Stimulated activated naive CD8-positive, alpha-beta T cell treated with anti-CD3 and anti-CD28 coated beads, Interleukin-15, amount 100 ng/mL, for 72 hours (primary cell): ENCODE data around the gene PFKL.

Experiments used
- ATAC-seq: fragments of 150-1000 bp; cut with Tn5 transposase; 2 replicates; pipeline ENCODE4 v1.10.0; 2021; ENCODE audit warnings: mild to moderate bottlenecking, moderate library complexity
- DNase-seq, 2 donors: peaks; one replicate each; pipeline ENCODE4 v3.0.0; 2021 to 2022
- H3K27ac Mint-ChIP-seq, 2 donors: one replicate each; pipeline ENCODE4 v1.8.0; 2022; ENCODE audit warnings: mild to moderate bottlenecking in 2 of 2, mixed read lengths in 2 of 2, moderate library complexity in 2 of 2
- H3K27me3 Mint-ChIP-seq: one replicate; pipeline ENCODE4 v1.8.0; 2022; ENCODE audit warnings: mixed read lengths
- H3K4me1 Mint-ChIP-seq: one replicate; pipeline ENCODE4 v1.8.0; 2022; ENCODE audit warnings: mild to moderate bottlenecking, mixed read lengths
- H3K4me3 Mint-ChIP-seq, 2 donors: one replicate each; pipeline ENCODE4 v1.8.0; 2022; ENCODE audit warnings: mild to moderate bottlenecking in 2 of 2, mixed read lengths in 2 of 2, moderate library complexity in 1 of 2
- H3K9me3 Mint-ChIP-seq, 2 donors: one replicate each; pipeline ENCODE4 v1.8.0; 2022; ENCODE audit warnings: mixed read lengths in 2 of 2

Gene PFKL

DNA sequence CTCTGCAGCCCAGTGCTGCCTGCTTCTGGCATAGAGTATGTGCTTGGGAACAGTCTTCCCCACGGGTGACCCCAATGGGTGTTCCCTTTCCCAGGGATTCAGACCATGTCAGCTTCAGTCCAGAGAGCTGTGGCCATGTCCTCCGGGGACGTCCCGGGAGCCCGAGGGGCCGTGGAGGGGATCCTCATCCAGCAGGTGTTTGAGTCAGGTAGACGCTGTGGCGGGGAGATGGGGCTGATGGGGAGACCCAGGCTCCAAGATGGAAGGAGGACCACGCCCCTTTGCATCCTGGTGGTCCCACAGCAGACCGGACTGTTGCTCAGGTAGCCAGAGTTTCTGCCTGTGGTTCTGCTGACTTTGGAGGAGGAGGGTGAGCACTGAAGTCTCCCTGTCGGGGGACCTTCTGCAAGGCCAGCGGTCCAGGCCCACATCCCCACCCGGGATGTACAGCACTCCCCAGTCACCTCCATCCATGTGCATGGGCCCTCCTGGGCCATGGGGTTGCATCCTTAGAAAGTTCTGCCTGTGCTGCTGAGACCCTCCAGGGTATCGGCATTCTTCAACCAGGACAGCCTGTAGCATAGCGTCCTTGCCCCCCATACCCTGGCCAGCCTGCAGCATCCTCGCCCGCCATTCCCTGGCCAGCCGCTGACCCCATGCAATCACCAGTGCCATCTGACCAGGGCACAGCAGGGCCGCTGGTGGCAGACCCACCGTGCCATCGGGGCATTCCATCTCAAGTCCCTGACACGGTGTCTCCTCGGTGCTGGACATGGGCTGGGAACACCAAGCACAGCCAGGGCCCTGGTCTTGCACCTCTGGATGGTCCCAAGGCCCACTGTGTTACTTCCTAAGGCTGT is 11.4 kb upstream of the PFKL start:
- Mint-ChIP-seq H3K4me3 (no peak overlapping the region), H3K27ac (no peak overlapping the region), H3K9me3 (no peaks in the 10 kb centered on the region), H3K27me3 (peaks cover 12% of the 10 kb centered on the region), H3K4me1 (peaks cover 19% of the 10 kb centered on the region)
- ATAC-seq (no peak), DNase-seq (no peak)

GRCh38 chr21:44289381-44290010 is 10.4 kb upstream of the PFKL start:
- Mint-ChIP-seq H3K27ac (no peak overlapping the region), H3K4me3 (no peak overlapping the region), H3K4me1 (peaks cover 24% of the 10 kb centered on the region), H3K9me3 (no peaks in the 10 kb centered on the region), H3K27me3 (peaks cover 12% of the 10 kb centered on the region)
- DNase-seq (no peak), ATAC-seq (no peak)

- Mint-ChIP-seq H3K9me3 (no peaks in the 10 kb centered on the region), H3K4me3 (no peak overlapping the region), H3K27ac (no peak overlapping the region), H3K27me3 (peaks cover 12% of the 10 kb centered on the region), H3K4me1 (peaks cover 34% of the 10 kb centered on the region)
- DNase-seq (no peak), ATAC-seq (no peak)
Observed at GRCh38 chr21:44290327-44291077, 9.4 kb upstream of the PFKL start.

- H3K27me3 Mint-ChIP-seq: peaks cover 12% of the 10 kb centered on the region
- no peaks in the 10 kb centered on the region for H3K9me3 Mint-ChIP-seq
- no peak overlapping the region for H3K4me3 Mint-ChIP-seq
- ATAC-seq (no peak), DNase-seq (no peak)
- peaks cover 42% of the 10 kb centered on the region for H3K4me1 Mint-ChIP-seq
- no peak overlapping the region for H3K27ac Mint-ChIP-seq
Observed at GRCh38 chr21:44291078-44291935, 8.5 kb upstream of the PFKL start.

- peaks cover 42% of the 10 kb centered on the region for H3K4me1 Mint-ChIP-seq
- H3K4me3 Mint-ChIP-seq: no peak overlapping the region
- H3K27me3 Mint-ChIP-seq: peaks cover 12% of the 10 kb centered on the region
- ATAC-seq (no peak), DNase-seq (no peak)
- H3K27ac Mint-ChIP-seq: no peak overlapping the region
- H3K9me3 Mint-ChIP-seq: no peaks in the 10 kb centered on the region
Observed at GRCh38 chr21:44291936-44292811, 7.7 kb upstream of the PFKL start.

GRCh38 chr21:44292812-44293195 is 7.0 kb upstream of the PFKL start:
- no peak for DNase-seq
- Mint-ChIP-seq H3K27me3 (peaks cover 8% of the 10 kb centered on the region), H3K4me1 (peaks cover 48% of the 10 kb centered on the region), H3K9me3 (no peaks in the 10 kb centered on the region), H3K4me3 (no peak overlapping the region), H3K27ac (no peak overlapping the region)
- no peak for ATAC-seq

- Mint-ChIP-seq H3K9me3 (no peaks in the 10 kb centered on the region), H3K4me3 (no peak overlapping the region), H3K4me1 (peaks cover 57% of the 10 kb centered on the region), H3K27me3 (no peaks in the 10 kb centered on the region), H3K27ac (no peak overlapping the region)
- no peak for DNase-seq
- ATAC-seq: peak; percentile 47
Observed at GRCh38 chr21:44293551-44294231, 6.2 kb upstream of the PFKL start.

DNA sequence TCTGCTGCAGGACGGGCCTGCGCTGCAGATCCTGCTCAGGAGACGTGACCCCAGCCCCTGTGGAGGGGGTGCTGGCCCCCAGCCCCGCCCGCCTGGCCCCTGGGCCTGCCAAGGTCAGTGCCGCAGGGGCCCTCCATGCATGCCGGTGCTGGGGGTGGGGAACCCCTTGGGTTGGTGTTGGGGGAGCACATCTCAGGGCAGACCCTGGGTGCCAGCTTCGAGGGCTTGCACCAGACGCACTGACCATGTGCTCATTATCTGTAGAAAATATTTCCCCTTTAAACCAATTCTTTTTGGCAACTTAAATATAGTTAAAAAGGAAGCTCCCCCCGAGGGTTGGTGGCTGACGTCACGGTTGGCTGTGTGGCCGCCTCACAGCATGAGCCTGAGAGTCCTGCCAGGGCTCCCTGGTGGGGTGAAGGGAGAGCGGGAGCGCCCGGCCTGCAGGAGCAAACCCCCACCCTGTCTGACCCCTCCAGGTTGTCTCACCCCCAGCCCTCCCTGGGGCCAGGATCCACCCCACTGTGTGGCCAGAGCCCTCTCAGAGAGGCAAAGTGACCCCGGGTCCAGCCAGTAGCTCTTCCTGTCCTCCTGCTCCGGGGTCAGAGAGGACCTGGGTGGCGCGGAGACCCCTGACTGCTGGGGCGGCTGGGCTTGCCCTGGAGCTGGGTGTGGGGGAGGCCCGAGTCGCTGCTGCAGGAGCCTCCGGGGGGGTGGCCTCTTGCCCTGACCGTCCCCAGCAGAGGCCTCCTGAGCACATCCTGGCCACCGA is 5.3 kb upstream of the PFKL start:
- no peak for DNase-seq
- ATAC-seq: peak; percentile 7
- Mint-ChIP-seq H3K9me3 (no peaks in the 10 kb centered on the region), H3K27me3 (no peaks in the 10 kb centered on the region), H3K27ac (no peak overlapping the region), H3K4me3 (no peak overlapping the region), H3K4me1 (peaks cover 65% of the 10 kb centered on the region)

DNA sequence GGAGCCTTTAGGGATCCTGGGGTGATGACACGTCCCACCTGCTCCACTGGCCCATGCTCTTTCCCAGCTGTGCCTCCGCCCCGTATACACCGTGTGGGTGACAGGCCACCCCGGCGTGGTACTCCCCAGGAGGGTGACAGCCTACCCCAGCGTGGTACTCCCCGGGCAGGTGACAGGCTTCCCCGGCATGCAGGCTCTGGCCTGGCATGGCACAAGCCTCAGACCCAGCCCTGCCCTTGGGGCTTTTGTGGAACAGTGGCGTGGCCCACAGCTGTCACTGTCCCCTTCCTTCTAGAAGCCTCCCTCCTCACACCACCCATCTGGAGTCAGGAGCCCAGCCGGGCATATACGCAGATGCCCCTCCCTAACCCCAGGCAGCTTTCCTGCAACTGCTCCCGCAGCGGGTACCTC is 4.7 kb upstream of the PFKL start:
- Mint-ChIP-seq H3K27ac (no peak overlapping the region), H3K4me3 (no peak overlapping the region), H3K4me1 (peaks cover 65% of the 10 kb centered on the region), H3K27me3 (no peaks in the 10 kb centered on the region), H3K9me3 (no peaks in the 10 kb centered on the region)
- no peak for DNase-seq
- no peak for ATAC-seq

GRCh38 chr21:44295646-44296045 is 4.2 kb upstream of the PFKL start:
- no peak for DNase-seq
- Mint-ChIP-seq H3K4me1 (peaks cover 66% of the 10 kb centered on the region), H3K4me3 (no peak overlapping the region), H3K27ac (no peak overlapping the region), H3K27me3 (no peaks in the 10 kb centered on the region), H3K9me3 (no peaks in the 10 kb centered on the region)
- ATAC-seq: no peak

GRCh38 chr21:44296103-44296519 is 3.7 kb upstream of the PFKL start:
- H3K4me3 Mint-ChIP-seq: no peak overlapping the region
- DNase-seq (no peak), ATAC-seq (no peak)
- H3K9me3 Mint-ChIP-seq: no peaks in the 10 kb centered on the region
- peaks cover 70% of the 10 kb centered on the region for H3K4me1 Mint-ChIP-seq
- H3K27me3 Mint-ChIP-seq: no peaks in the 10 kb centered on the region
- H3K27ac Mint-ChIP-seq: no peak overlapping the region

DNA sequence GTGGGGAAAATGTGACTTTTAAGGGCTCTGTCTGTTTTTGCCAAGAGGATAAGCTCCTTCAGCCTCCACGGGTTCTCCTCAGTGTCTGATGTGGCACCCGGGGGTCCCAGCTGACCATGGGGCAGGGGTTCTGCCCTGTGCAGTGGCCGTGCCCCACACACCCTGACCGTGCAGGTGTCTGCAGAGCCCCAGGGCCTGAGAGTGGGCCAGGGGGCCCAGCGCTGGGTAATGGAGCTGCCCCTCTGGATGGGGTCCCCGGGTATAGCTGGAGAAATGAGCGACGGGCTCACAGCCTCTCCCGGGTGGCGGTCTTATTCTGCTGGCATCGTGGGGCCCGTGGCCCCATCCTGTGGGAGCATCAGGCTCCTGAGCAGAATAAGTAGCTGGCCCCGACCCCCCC is 2.9 kb upstream of the PFKL start:
- DNase-seq: no peak
- H3K9me3 Mint-ChIP-seq: no peaks in the 10 kb centered on the region

DNA sequence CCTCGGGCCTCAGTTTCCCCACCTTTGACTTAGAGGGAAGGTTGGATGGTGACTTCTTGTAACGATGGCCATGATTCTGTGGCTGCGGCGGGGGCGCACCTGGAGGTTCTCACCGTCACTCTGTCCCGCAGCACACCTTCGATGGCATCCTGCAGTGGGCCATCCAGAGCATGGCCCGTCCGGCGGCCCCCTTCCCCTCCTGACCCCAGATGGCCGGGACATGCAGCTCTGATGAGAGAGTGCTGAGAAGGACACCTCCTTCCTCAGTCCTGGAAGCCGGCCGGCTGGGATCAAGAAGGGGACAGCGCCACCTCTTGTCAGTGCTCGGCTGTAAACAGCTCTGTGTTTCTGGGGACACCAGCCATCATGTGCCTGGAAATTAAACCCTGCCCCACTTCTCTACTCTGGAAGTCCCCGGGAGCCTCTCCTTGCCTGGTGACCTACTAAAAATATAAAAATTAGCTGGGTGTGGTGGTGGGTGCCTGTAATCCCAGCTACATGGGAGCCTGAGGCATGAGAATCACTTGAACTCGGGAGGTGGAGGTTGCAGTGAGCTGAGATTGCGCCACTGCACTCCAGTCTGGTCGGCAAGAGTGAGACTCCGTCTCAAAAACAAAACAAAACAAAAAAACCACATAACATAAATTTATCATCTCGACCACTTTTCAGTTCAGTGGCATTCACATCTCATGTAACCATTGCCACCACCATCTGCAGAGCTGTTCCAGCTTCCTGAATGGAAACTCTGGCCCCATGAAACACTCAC is 2.1 kb upstream of the PFKL start:
- H3K4me3 Mint-ChIP-seq: peak overlapping the region; percentile 41 to 87
- peak overlapping the region; percentile 33 to 71 for H3K27ac Mint-ChIP-seq

More for the DNA sequence above, 2.9 kb upstream of the PFKL start:
- H3K27ac Mint-ChIP-seq: no peak overlapping the region
- H3K27me3 Mint-ChIP-seq: no peaks in the 10 kb centered on the region
- ATAC-seq: no peak
- H3K4me3 Mint-ChIP-seq: no peak overlapping the region
- H3K4me1 Mint-ChIP-seq: peaks cover 74% of the 10 kb centered on the region

More for the DNA sequence above, 2.1 kb upstream of the PFKL start:
- ATAC-seq (peak; percentile 45), DNase-seq (peak; percentile 64 to 73)
- peaks cover 74% of the 10 kb centered on the region for H3K4me1 Mint-ChIP-seq
- no peaks in the 10 kb centered on the region for H3K27me3 Mint-ChIP-seq
- H3K9me3 Mint-ChIP-seq: no peaks in the 10 kb centered on the region
